Thoracic aorta (tissue), 2 donors: Measurements from ENCODE around the gene PLS1. TPM values are rescaled to one million over a fixed set of nuclear protein-coding genes. Genes with fewer than 3 reads are reported as not detected.

ENCODE experiments used
- ATAC-seq: fragments of 150-250 bp; one replicate; pipeline ENCODE4 v1.8.0; 2017; ENCODE audit warnings: low read depth; ENCODE audit not compliant: insufficient number of reproducible peaks, low FRiP score
- DNase-seq: peaks from one replicate; pipeline ENCODE4 v3.0.0-alpha.2; 2020; ENCODE audit warnings: low spot score
- H3K27ac ChIP-seq, 2 donors: fragments of 200-600 bp; sonication (generic); 1 replicate in 1 of 2; 2 replicates in 1 of 2; pipeline ENCODE4 v1.5.1; 2016; ENCODE audit warnings: mild to moderate bottlenecking in 2 of 2, moderate library complexity in 2 of 2
- H3K27me3 ChIP-seq: fragments of 200-600 bp; sonication (generic); replicated peaks from 2 replicates; pipeline ENCODE4 v1.6.0; 2016; ENCODE audit warnings: mild to moderate bottlenecking; ENCODE audit not compliant: insufficient read depth
- H3K36me3 ChIP-seq: fragments of 200-600 bp; sonication (generic); one replicate; pipeline ENCODE4 v1.5.1; 2016
- H3K4me1 ChIP-seq, 2 donors: fragments of 200-600 bp; sonication (generic); 1 replicate in 1 of 2; 2 replicates in 1 of 2; pipeline versions ENCODE4 v1.5.1 to v1.6.0; 2016; ENCODE audit warnings: low read depth in 2 of 2, mild to moderate bottlenecking in 1 of 2; ENCODE audit not compliant: control insufficient read depth in 1 of 2
- H3K4me3 ChIP-seq: fragments of 200-600 bp; sonication (generic); 2 replicates; pipeline ENCODE4 v1.5.1; 2016; ENCODE audit warnings: mild to moderate bottlenecking
- H3K9me3 ChIP-seq: fragments of 200-600 bp; sonication (generic); 2 replicates; pipeline ENCODE4 v1.5.1; 2016
- CTCF ChIP-seq: fragments of 200-600 bp; sonication (generic); IDR thresholded peaks from one replicate; pipeline ENCODE4 v1.5.1; 2019; ENCODE audit warnings: antibody characterized with exemption
- total RNA-seq, 2 donors: library from RNA; depleted of rRNA; stranded (reverse); fragments of >200 nt; gene quantifications; one replicate each; pipeline versions ENCODE4 v1.1.0 to v1.2.3, GENCODE V29; 2016

PLS1 gene
- total RNA-seq, 2 donors from 2014 or later = 0.54 to 1.4 TPM

GRCh38 chr3:142652826-142653292, 56.7 kb downstream of the PLS1 start:
- TF ChIP-seq CTCF = no peak
- Histone ChIP-seq H3K27me3 (no peaks in the 10 kb centered on the region), H3K9me3 (no peaks in the 10 kb centered on the region), H3K36me3 (no peaks in the 10 kb centered on the region), H3K4me3 (no peak overlapping the region), H3K27ac (no peak overlapping the region), H3K4me1 (no peaks in the 10 kb centered on the region)
- ATAC-seq (no peak), DNase-seq (no peak)

DNA sequence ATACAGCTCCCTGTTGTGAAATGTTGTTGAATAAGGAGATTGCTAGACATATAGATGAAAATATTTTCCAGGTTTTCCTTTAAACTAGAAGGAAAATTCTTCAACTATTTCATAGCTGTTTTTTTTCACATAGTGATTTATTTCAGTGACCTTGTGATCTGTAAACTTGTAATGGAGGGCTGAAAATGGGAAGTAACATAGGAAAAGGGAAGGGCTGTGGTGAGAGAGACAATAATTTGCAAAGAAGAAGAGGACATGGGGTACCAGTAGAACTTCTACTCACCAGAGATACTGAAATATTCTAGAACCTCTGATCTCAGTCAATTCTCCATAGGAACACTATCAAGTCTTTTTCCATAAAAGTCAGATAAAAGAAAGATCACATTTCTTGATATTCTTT, 60.4 kb downstream of the PLS1 start:
- Histone ChIP-seq H3K9me3 (no peaks in the 10 kb centered on the region), H3K36me3 (no peaks in the 10 kb centered on the region), H3K27me3 (no peaks in the 10 kb centered on the region), H3K4me1 (no peaks in the 10 kb centered on the region), H3K27ac (no peak overlapping the region), H3K4me3 (no peak overlapping the region)
- DNase-seq = no peak
- no peak for ATAC-seq
- no peak for TF ChIP-seq CTCF

- H3K9me3 ChIP-seq = no peaks in the 10 kb centered on the region
- no peak overlapping the region for H3K27ac ChIP-seq
- H3K4me3 ChIP-seq = no peak overlapping the region
- ATAC-seq (no peak), DNase-seq (no peak)
- H3K36me3 ChIP-seq = no peaks in the 10 kb centered on the region
- no peaks in the 10 kb centered on the region for H3K4me1 ChIP-seq
- no peaks in the 10 kb centered on the region for H3K27me3 ChIP-seq
- TF ChIP-seq CTCF = no peak
Measured at GRCh38 chr3:142657033-142657432, 60.8 kb downstream of the PLS1 start.

- H3K9me3 ChIP-seq = no peaks in the 10 kb centered on the region
- H3K27ac ChIP-seq = no peak overlapping the region
- H3K27me3 ChIP-seq = no peaks in the 10 kb centered on the region
- DNase-seq (no peak), ATAC-seq (no peak)
- TF ChIP-seq CTCF = no peak
- H3K4me3 ChIP-seq = no peak overlapping the region
- H3K36me3 ChIP-seq = no peaks in the 10 kb centered on the region
- H3K4me1 ChIP-seq = no peaks in the 10 kb centered on the region
Measured at GRCh38 chr3:142660383-142660782, 64.2 kb downstream of the PLS1 start.

- Histone ChIP-seq H3K27ac (no peak overlapping the region), H3K36me3 (no peaks in the 10 kb centered on the region), H3K4me1 (no peaks in the 10 kb centered on the region), H3K9me3 (no peaks in the 10 kb centered on the region), H3K27me3 (no peaks in the 10 kb centered on the region), H3K4me3 (no peak overlapping the region)
- no peak for DNase-seq
- ATAC-seq = no peak
- no peak for TF ChIP-seq CTCF
Measured at GRCh38 chr3:142660893-142661292, 64.7 kb downstream of the PLS1 start.
